ENCODE measurements around the gene POTEF. TPM values are rescaled to one million over a fixed set of nuclear protein-coding genes. Genes with fewer than 3 reads are reported as not detected.
"Not testable (repeated sequence)": the region's sequence is repeated elsewhere in the genome, so short reads cannot be mapped to it uniquely, and the experiment has no call there.

POTEF gene
- total RNA-seq, 1 experiment from 2014 or later, result 20.1 TPM

DNA sequence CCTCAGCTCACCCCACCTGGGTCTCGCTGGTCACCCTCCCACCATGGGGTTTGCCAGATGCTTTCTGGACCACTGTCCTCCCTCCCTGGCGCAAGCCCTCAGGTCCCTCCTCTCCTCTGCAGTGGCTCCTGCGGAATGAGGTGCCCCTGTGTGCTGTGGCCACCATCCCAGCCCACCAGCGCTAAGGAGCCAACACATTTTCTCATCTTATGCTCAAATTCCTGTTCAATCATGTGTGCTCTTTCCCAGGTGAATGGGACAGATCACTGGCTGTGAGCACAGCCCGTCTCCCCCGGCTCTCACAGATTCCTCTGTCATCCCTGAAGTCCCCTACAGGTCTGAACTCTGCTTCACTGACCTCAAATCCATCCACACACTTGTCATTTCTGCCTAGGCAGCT is 31.1 kb upstream of the POTEF start:
- ChIA-PET CTCF (no interaction called here), POLR2A (no interaction called here)
- BruUV-seq (replicated peaks), result no TSS peak
- Mint-ChIP-seq H3K36me3 (ENCODE audit: insufficient read depth, unreplicated experiment) (peaks cover 70% of the 10 kb centered on the region), H3K27me3 (ENCODE audit: insufficient read depth, unreplicated experiment) (no peaks in the 10 kb centered on the region), H3K4me3 (ENCODE audit: unreplicated experiment) (no peak overlapping the region), H3K27ac (ENCODE audit: unreplicated experiment) (no peak overlapping the region), H3K9me3 (ENCODE audit: unreplicated experiment) (no peaks in the 10 kb centered on the region), H3K4me1 (ENCODE audit: low read depth, unreplicated experiment) (no peaks in the 10 kb centered on the region)
- Histone ChIP-seq H3K9me3 (no peaks in the 10 kb centered on the region), H3K36me3 (ENCODE audit: control insufficient read depth, insufficient read depth, low read length) (peaks cover 2% of the 10 kb centered on the region; the same call in 1 of the 2 replicates), H3K4me1 (no peaks in the 10 kb centered on the region), H3K27me3 (replicated peaks; ENCODE audit: control insufficient read depth, insufficient read depth, low read length) (no peaks in the 10 kb centered on the region), H3K4me3 (ENCODE audit: low read depth, low read length) (no peak overlapping the region)
- TF ChIP-seq, protein P1, sequence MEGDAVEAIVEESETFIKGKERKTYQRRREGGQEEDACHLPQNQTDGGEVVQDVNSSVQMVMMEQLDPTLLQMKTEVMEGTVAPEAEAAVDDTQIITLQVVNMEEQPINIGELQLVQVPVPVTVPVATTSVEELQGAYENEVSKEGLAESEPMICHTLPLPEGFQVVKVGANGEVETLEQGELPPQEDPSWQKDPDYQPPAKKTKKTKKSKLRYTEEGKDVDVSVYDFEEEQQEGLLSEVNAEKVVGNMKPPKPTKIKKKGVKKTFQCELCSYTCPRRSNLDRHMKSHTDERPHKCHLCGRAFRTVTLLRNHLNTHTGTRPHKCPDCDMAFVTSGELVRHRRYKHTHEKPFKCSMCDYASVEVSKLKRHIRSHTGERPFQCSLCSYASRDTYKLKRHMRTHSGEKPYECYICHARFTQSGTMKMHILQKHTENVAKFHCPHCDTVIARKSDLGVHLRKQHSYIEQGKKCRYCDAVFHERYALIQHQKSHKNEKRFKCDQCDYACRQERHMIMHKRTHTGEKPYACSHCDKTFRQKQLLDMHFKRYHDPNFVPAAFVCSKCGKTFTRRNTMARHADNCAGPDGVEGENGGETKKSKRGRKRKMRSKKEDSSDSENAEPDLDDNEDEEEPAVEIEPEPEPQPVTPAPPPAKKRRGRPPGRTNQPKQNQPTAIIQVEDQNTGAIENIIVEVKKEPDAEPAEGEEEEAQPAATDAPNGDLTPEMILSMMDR (IDR thresholded peaks at IDR 0.05; ENCODE audit: insufficient read depth in 1 of 2, low read depth in 1 of 2, low read length in 1 of 2, severe bottlenecking in 1 of 2, unreplicated experiment in 1 of 2), result no peak
- intact Hi-C loops (cut with micrococcal nuclease; ENCODE audit: unreplicated experiment), result no loop called here
- DNase-seq, result no peak

DNA sequence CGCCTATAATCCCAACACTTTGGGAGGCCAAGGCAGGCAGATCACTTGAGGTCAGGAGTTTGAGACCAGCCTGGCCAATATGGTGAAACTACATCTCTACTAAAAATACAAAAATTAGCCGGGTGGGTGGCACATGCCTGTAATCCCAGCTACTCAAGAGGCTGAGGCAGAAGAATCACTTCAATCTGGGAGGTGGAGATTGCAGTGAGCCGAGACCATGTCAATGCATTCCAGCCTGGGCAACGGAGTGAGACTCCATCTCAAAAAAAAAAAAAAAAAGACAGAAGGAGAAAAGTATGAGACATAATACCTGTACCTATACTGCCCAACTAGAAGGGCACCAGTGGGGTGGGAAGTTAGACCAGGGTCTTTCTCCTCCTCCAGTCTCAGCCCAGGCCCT is 30.4 kb upstream of the POTEF start:
- H3K9me3 Mint-ChIP-seq (ENCODE audit: unreplicated experiment); H3K9me3 ChIP-seq; POLR2A ChIA-PET; H3K4me1 ChIP-seq; H3K4me1 Mint-ChIP-seq (ENCODE audit: low read depth, unreplicated experiment); H3K27me3 Mint-ChIP-seq (ENCODE audit: insufficient read depth, unreplicated experiment); DNase-seq; H3K36me3 ChIP-seq (ENCODE audit: control insufficient read depth, insufficient read depth, low read length); BruUV-seq (replicated peaks); H3K4me3 ChIP-seq (ENCODE audit: low read depth, low read length); intact Hi-C loops (cut with micrococcal nuclease; ENCODE audit: unreplicated experiment); H3K27me3 ChIP-seq (replicated peaks; ENCODE audit: control insufficient read depth, insufficient read depth, low read length); H3K27ac Mint-ChIP-seq (ENCODE audit: unreplicated experiment); CTCF ChIA-PET; H3K4me3 Mint-ChIP-seq (ENCODE audit: unreplicated experiment): not testable (repeated sequence)
- H3K36me3 Mint-ChIP-seq (ENCODE audit: insufficient read depth, unreplicated experiment), result peaks cover 65% of the 10 kb centered on the region

DNA sequence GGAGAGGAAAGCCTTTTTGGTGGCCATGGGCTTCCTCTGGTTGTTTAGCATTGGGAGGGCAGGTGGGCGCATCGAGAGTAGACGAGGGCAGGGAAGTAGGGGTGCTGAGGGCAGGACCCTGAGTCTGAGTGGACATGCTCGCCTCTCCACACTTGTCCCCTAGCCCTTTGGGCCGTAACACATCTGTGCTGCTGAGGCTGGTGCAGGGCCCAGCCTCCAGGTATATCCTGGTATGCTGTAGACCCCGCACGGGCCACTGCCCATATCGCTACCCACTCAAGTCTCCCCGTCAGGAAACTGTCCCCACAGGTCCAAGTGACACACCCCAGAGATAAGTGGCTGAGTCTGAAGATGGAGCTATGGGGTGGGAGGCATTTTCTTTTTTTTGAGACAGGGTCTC is 29.6 kb upstream of the POTEF start:
- CTCF ChIA-PET, result no interaction called here
- no TSS peak for BruUV-seq (replicated peaks)

DNA sequence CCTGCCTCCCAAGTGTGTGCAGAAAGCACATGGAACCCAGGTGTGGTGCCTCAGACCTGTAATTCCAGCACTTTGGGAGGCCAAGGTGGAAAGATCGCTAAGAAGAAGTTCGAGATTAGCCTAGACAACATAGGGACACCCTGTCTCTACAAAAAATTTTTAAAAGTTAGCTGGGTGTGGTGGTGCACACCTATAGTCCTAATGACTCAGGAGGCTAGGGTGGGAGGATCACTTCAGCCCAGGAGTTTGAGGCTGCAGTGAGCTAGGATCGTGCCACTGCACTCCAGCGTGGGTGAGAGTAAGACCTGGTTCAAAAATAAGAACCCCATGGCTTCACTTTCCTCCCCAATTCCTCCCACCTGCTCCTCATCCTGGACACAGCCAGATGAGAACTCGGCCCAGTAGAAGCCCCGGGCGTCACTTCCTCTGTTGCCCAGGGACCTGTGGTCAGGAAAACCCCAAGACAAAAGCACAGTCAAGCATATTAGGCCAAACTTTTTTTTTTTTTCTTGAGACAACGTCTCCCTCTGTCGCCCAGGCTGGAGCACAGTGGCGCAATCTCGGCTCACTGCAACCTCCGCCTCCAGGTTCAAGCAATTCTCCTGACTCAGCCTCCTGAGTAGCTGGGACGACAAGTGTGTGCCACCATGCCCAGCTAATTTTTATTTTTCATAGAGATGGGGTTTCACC is 28.9 kb upstream of the POTEF start:
- POLR2A ChIA-PET; H3K36me3 ChIP-seq (ENCODE audit: control insufficient read depth, insufficient read depth, low read length); BruUV-seq (replicated peaks); H3K27me3 ChIP-seq (replicated peaks; ENCODE audit: control insufficient read depth, insufficient read depth, low read length); H3K9me3 Mint-ChIP-seq (ENCODE audit: unreplicated experiment); H3K27me3 Mint-ChIP-seq (ENCODE audit: insufficient read depth, unreplicated experiment); DNase-seq; H3K4me1 ChIP-seq; intact Hi-C loops (cut with micrococcal nuclease; ENCODE audit: unreplicated experiment); H3K9me3 ChIP-seq; H3K4me3 ChIP-seq (ENCODE audit: low read depth, low read length); H3K27ac Mint-ChIP-seq (ENCODE audit: unreplicated experiment); H3K4me1 Mint-ChIP-seq (ENCODE audit: low read depth, unreplicated experiment); CTCF ChIA-PET; H3K4me3 Mint-ChIP-seq (ENCODE audit: unreplicated experiment): not testable (repeated sequence)
- H3K36me3 Mint-ChIP-seq (ENCODE audit: insufficient read depth, unreplicated experiment), result peaks cover 66% of the 10 kb centered on the region

More for the DNA sequence above, 29.6 kb upstream of the POTEF start:
- Histone ChIP-seq H3K4me3 (ENCODE audit: low read depth, low read length) (no peak overlapping the region), H3K9me3 (no peaks in the 10 kb centered on the region), H3K36me3 (ENCODE audit: control insufficient read depth, insufficient read depth, low read length) (no peaks in the 10 kb centered on the region), H3K4me1 (no peaks in the 10 kb centered on the region), H3K27me3 (replicated peaks; ENCODE audit: control insufficient read depth, insufficient read depth, low read length) (no peaks in the 10 kb centered on the region)
- no peak for DNase-seq
- no peaks in the 10 kb centered on the region for H3K4me1 Mint-ChIP-seq (ENCODE audit: low read depth, unreplicated experiment)
- H3K36me3 Mint-ChIP-seq (ENCODE audit: insufficient read depth, unreplicated experiment), result peaks cover 65% of the 10 kb centered on the region
- no peaks in the 10 kb centered on the region for H3K27me3 Mint-ChIP-seq (ENCODE audit: insufficient read depth, unreplicated experiment)
- H3K9me3 Mint-ChIP-seq (ENCODE audit: unreplicated experiment), result no peaks in the 10 kb centered on the region
- POLR2A ChIA-PET, result no interaction called here
- intact Hi-C loops (cut with micrococcal nuclease; ENCODE audit: unreplicated experiment), result no loop called here
- no peak overlapping the region for H3K27ac Mint-ChIP-seq (ENCODE audit: unreplicated experiment)
- TF ChIP-seq, protein P1 (IDR thresholded peaks at IDR 0.05; ENCODE audit: insufficient read depth in 1 of 2, low read depth in 1 of 2, low read length in 1 of 2, severe bottlenecking in 1 of 2, unreplicated experiment in 1 of 2), result no peak
- no peak overlapping the region for H3K4me3 Mint-ChIP-seq (ENCODE audit: unreplicated experiment)

DNA sequence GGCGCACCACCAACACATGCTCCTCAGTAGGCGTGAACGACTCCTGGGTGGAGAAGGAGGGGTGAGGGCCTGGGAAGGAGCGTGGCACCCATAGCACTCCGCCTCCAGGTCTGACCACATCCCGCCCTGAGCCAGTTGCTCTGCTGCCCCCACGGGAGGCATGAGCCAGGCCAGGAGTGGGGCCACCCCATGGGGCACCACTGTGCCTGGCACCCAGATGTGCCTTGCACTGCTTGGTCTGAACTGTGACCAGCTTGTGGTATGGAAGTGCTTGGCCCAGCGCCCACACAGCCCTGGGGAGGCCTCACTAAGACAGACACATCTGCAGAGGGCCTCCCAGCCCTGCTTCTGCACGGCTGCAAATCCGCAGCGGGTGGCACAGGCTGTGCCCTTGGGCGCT is 28.3 kb upstream of the POTEF start:
- H3K4me1 Mint-ChIP-seq (ENCODE audit: low read depth, unreplicated experiment); H3K27me3 Mint-ChIP-seq (ENCODE audit: insufficient read depth, unreplicated experiment); H3K36me3 ChIP-seq (ENCODE audit: control insufficient read depth, insufficient read depth, low read length); intact Hi-C loops (cut with micrococcal nuclease; ENCODE audit: unreplicated experiment); POLR2A ChIA-PET; H3K4me3 Mint-ChIP-seq (ENCODE audit: unreplicated experiment); H3K4me1 ChIP-seq; H3K4me3 ChIP-seq (ENCODE audit: low read depth, low read length); H3K27ac Mint-ChIP-seq (ENCODE audit: unreplicated experiment); H3K9me3 Mint-ChIP-seq (ENCODE audit: unreplicated experiment); H3K9me3 ChIP-seq; DNase-seq; BruUV-seq (replicated peaks); H3K27me3 ChIP-seq (replicated peaks; ENCODE audit: control insufficient read depth, insufficient read depth, low read length); CTCF ChIA-PET: not testable (repeated sequence)
- H3K36me3 Mint-ChIP-seq (ENCODE audit: insufficient read depth, unreplicated experiment), result peaks cover 66% of the 10 kb centered on the region
